ENCODE measurements around the gene OPTN. TPM values are rescaled to one million over a fixed set of nuclear protein-coding genes. Genes with fewer than 3 reads are reported as not detected.
"Not testable (repeated sequence)": the region's sequence is repeated elsewhere in the genome, so short reads cannot be mapped to it uniquely, and the experiment has no call there.

The OPTN gene
- total RNA-seq, 4 donors from 2014 or later: 59.6 to 123 (median 77.1) TPM

GRCh38 chr10:13078912-13079775 is 20.8 kb upstream of the OPTN start:
- no peak for ATAC-seq (ENCODE audit: low FRiP score)
- no peak for DNase-seq (ENCODE audit: low spot score)
- no peak for TF ChIP-seq CTCF (IDR thresholded peaks at IDR 0.05)

DNA sequence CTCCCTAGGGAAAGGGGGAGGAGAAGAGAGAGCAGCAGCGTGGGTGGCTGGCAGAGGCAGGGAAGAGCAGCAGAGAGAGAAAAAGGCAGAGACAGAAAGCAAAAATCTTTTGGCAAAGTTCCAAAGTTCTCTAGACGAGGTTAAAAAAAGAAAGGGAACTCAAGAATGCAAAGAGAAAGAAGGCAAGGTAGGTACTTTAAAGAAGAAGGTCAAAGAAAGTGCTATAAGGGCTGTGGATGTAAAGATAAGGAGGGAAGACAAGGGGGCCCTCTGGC is 20.2 kb upstream of the OPTN start:
- no peak for TF ChIP-seq CTCF (IDR thresholded peaks at IDR 0.05)
- no peak for ATAC-seq (ENCODE audit: low FRiP score)

GRCh38 chr10:13080643-13081042 is 19.3 kb upstream of the OPTN start:
- no peak for DNase-seq (ENCODE audit: low spot score)
- ATAC-seq (ENCODE audit: low FRiP score): no peak
- TF ChIP-seq CTCF (IDR thresholded peaks at IDR 0.05): no peak

More for the DNA sequence above, 20.2 kb upstream of the OPTN start:
- no peak for DNase-seq (ENCODE audit: low spot score)

DNA sequence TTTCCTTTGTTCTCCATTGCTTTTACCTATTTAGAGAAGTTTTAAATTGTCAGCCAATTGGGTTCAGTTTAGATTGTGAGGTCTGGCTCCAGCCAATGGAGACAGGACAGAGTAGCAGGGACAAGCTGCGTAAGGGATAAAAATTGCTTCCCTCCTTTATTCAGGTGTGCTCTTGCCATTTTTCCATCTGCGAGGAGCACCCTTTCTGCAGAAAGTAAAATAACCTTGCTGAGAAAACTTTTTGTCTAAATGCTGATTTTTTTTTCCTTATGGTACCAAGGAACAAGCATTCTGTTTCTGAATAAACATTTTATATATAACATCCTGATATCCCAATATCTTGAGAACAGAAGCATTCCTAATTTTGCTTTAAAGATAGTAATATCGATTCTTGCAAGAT is 16.3 kb upstream of the OPTN start:
- not testable (repeated sequence) for DNase-seq (ENCODE audit: low spot score); ATAC-seq (ENCODE audit: low FRiP score)

- no peak for TF ChIP-seq CTCF (IDR thresholded peaks at IDR 0.05)
- ATAC-seq (ENCODE audit: low FRiP score): no peak
- DNase-seq (ENCODE audit: low spot score): no peak
Measured at GRCh38 chr10:13086056-13086455, 13.9 kb upstream of the OPTN start.

DNA sequence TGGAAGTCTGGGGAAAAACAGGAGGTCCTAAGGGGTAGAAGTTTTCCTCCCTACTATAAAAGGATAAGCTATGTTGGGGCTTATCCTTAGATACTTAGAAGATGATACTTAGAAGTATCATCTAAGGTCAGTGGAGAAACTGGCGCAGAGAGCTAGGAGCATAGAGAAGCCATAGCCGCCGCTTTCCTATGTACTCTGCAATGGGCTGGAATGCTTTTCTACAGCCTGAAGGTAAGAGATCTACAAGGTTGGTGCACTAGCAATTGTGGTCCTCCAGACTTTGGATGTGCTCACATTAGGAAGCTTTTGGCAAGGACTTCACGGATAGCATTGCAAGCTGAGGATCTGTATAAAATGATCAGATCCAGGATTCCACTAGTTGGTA is 12.4 kb upstream of the OPTN start:
- TF ChIP-seq CTCF (IDR thresholded peaks at IDR 0.05): no peak
- DNase-seq (ENCODE audit: low spot score) (no peak), ATAC-seq (ENCODE audit: low FRiP score) (no peak)

- TF ChIP-seq CTCF (IDR thresholded peaks at IDR 0.05): no peak
- no peak for DNase-seq (ENCODE audit: low spot score)
- no peak for ATAC-seq (ENCODE audit: low FRiP score)
Measured at GRCh38 chr10:13087986-13088618, 11.9 kb upstream of the OPTN start.
